ENCODE results near the gene CD53. TPM values are rescaled to one million over a fixed set of nuclear protein-coding genes. Genes with fewer than 3 reads are reported as not detected.

The CD53 gene
- polyA plus RNA-seq, 1 donor from 2014 or later: not detected

GRCh38 chr1:110878993-110879392 is 6.0 kb downstream of the CD53 start:
- Histone ChIP-seq H3K4me2 (ENCODE audit: low read length) (no peak overlapping the region), H3K27ac (ENCODE audit: low read length) (no peak overlapping the region), H3K9ac (ENCODE audit: low read length) (no peak overlapping the region), H4K20me1 (ENCODE audit: insufficient read depth) (no peaks in the 10 kb centered on the region), H3K36me3 (ENCODE audit: insufficient read depth, low read length) (no peaks in the 10 kb centered on the region), H3F3A (ENCODE audit: insufficient read depth, low read length, poor library complexity, severe bottlenecking) (no peaks in the 10 kb centered on the region), H3K4me3 (ENCODE audit: low read length) (no peak overlapping the region), H3K9me2 (ENCODE audit: insufficient read depth, low read length) (no peaks in the 10 kb centered on the region), H2AFZ (ENCODE audit: low read depth, low read length) (no peak overlapping the region), H3K9me3 (ENCODE audit: low read length) (no peaks in the 10 kb centered on the region), H3K27me3 (ENCODE audit: insufficient read depth, low read depth, low read length) (no peaks in the 10 kb centered on the region), H3K79me2 (replicated peaks; ENCODE audit: insufficient read depth, low read length) (no peaks in the 10 kb centered on the region)
- TF ChIP-seq POLR2AphosphoS5 (IDR thresholded peaks at IDR 0.05) (no peak), MXI1 (conservative IDR thresholded peaks at IDR 0.05; ENCODE audit: poor library complexity, severe bottlenecking) (no peak), EZH2 (IDR thresholded peaks at IDR 0.05; ENCODE audit: borderline replicate concordance, insufficient read depth, low read length, poor library complexity, severe bottlenecking) (no peak), TAF1 (IDR thresholded peaks at IDR 0.05; ENCODE audit: low read depth) (no peak), CTCF (IDR thresholded peaks at IDR 0.05; ENCODE audit: poor library complexity, severe bottlenecking) (no peak), RAD21 (conservative IDR thresholded peaks at IDR 0.05) (no peak), REST (IDR thresholded peaks at IDR 0.05; ENCODE audit: borderline replicate concordance) (no peak), EP300 (conservative IDR thresholded peaks at IDR 0.05; ENCODE audit: poor library complexity, severe bottlenecking) (no peak), SMC3 (conservative IDR thresholded peaks at IDR 0.05; ENCODE audit: poor library complexity) (no peak)

- Histone ChIP-seq H4K20me1 (ENCODE audit: insufficient read depth) (no peaks in the 10 kb centered on the region), H3K9ac (ENCODE audit: low read length) (no peak overlapping the region), H3K9me3 (ENCODE audit: low read length) (no peaks in the 10 kb centered on the region), H3K4me2 (ENCODE audit: low read length) (no peak overlapping the region), H3K36me3 (ENCODE audit: insufficient read depth, low read length) (no peaks in the 10 kb centered on the region), H3K27me3 (ENCODE audit: insufficient read depth, low read depth, low read length) (no peaks in the 10 kb centered on the region), H2AFZ (ENCODE audit: low read depth, low read length) (no peak overlapping the region), H3K79me2 (replicated peaks; ENCODE audit: insufficient read depth, low read length) (no peaks in the 10 kb centered on the region), H3K4me3 (ENCODE audit: low read length) (no peak overlapping the region), H3K9me2 (ENCODE audit: insufficient read depth, low read length) (no peaks in the 10 kb centered on the region), H3F3A (ENCODE audit: insufficient read depth, low read length, poor library complexity, severe bottlenecking) (no peaks in the 10 kb centered on the region), H3K27ac (ENCODE audit: low read length) (no peak overlapping the region)
- TF ChIP-seq MXI1 (conservative IDR thresholded peaks at IDR 0.05; ENCODE audit: poor library complexity, severe bottlenecking) (no peak), REST (IDR thresholded peaks at IDR 0.05; ENCODE audit: borderline replicate concordance) (no peak), EZH2 (IDR thresholded peaks at IDR 0.05; ENCODE audit: borderline replicate concordance, insufficient read depth, low read length, poor library complexity, severe bottlenecking) (no peak), TAF1 (IDR thresholded peaks at IDR 0.05; ENCODE audit: low read depth) (no peak), EP300 (conservative IDR thresholded peaks at IDR 0.05; ENCODE audit: poor library complexity, severe bottlenecking) (no peak), RAD21 (conservative IDR thresholded peaks at IDR 0.05) (no peak), CTCF (IDR thresholded peaks at IDR 0.05; ENCODE audit: poor library complexity, severe bottlenecking) (no peak)
Measured at GRCh38 chr1:110879758-110880606, 7.0 kb downstream of the CD53 start.

Measured in neural cell (in vitro differentiated cells).